ENCODE results near the gene DBI.
A peak's percentile ranks its signal among the peaks of the same experiment; 100 is the strongest.

DBI gene

GRCh38 chr2:119366649-119367471 lies at the start of gene DBI, which contains the start of gene C2orf76:
DBI (plus strand) TSS chr2:119366977; CDS start chr2:119367052, 75 bp downstream.
C2orf76 (minus strand) TSS chr2:119366834; CDS start chr2:119339959, 26,875 bp downstream.
- Histone ChIP-seq H3K36me3 (ENCODE audit: control insufficient read depth, insufficient read depth, low read length) (no peaks in the 10 kb centered on the region), H3K27ac (peak within 1 kb of the TSS; percentile 98), H3K27me3 (ENCODE audit: control insufficient read depth, insufficient read depth, low read length) (no peaks in the 10 kb centered on the region), H3K4me3 (ENCODE audit: low read depth, low read length) (peak within 1 kb of the TSS; percentile 94), H2AFZ (peak within 1 kb of the TSS; percentile 92), H3K9ac (peak within 1 kb of the TSS; percentile 67), H3K9me3 (ENCODE audit: control insufficient read depth, low read length) (no peaks in the 10 kb centered on the region), H3K4me1 (peaks cover 39% of the 10 kb centered on the region), H3K79me2 (peaks cover 20% of the 10 kb centered on the region), H3K4me2 (ENCODE audit: low read length) (peak within 1 kb of the TSS; percentile 93)
- peak; percentile 1 for TF ChIP-seq CTCF (IDR thresholded peaks at IDR 0.05)

GRCh38 chr2:119317554-119317953 lies 49.2 kb upstream of the DBI start:
- H3K79me2 ChIP-seq, result no peaks in the 10 kb centered on the region
- H3K9me3 ChIP-seq (ENCODE audit: control insufficient read depth, low read length), result no peaks in the 10 kb centered on the region
- H3K9ac ChIP-seq, result no peak overlapping the region
- no peak overlapping the region for H2AFZ ChIP-seq
- H3K27ac ChIP-seq, result peak overlapping the region; percentile 71
- H3K4me2 ChIP-seq (ENCODE audit: low read length), result peak overlapping the region; percentile 65
- H3K36me3 ChIP-seq (ENCODE audit: control insufficient read depth, insufficient read depth, low read length), result no peaks in the 10 kb centered on the region
- H3K27me3 ChIP-seq (ENCODE audit: control insufficient read depth, insufficient read depth, low read length), result no peaks in the 10 kb centered on the region
- no peak for TF ChIP-seq CTCF (IDR thresholded peaks at IDR 0.05)
- H3K4me1 ChIP-seq, result peaks cover 24% of the 10 kb centered on the region
- peak overlapping the region; percentile 17 for H3K4me3 ChIP-seq (ENCODE audit: low read depth, low read length)

- no peaks in the 10 kb centered on the region for H3K27me3 ChIP-seq (ENCODE audit: control insufficient read depth, insufficient read depth, low read length)
- peak overlapping the region; percentile 24 for H3K4me2 ChIP-seq (ENCODE audit: low read length)
- H3K27ac ChIP-seq, result peak overlapping the region; percentile 71
- peaks cover 29% of the 10 kb centered on the region for H3K4me1 ChIP-seq
- peak; percentile 22 for TF ChIP-seq CTCF (IDR thresholded peaks at IDR 0.05)
- no peaks in the 10 kb centered on the region for H3K36me3 ChIP-seq (ENCODE audit: control insufficient read depth, insufficient read depth, low read length)
- H2AFZ ChIP-seq, result peak overlapping the region; percentile 1
- no peaks in the 10 kb centered on the region for H3K9me3 ChIP-seq (ENCODE audit: control insufficient read depth, low read length)
- H3K4me3 ChIP-seq (ENCODE audit: low read depth, low read length), result peak overlapping the region; percentile 7
- no peak overlapping the region for H3K9ac ChIP-seq
- H3K79me2 ChIP-seq, result no peaks in the 10 kb centered on the region
Observed at GRCh38 chr2:119319593-119319992, 47.2 kb upstream of the DBI start.

- Histone ChIP-seq H3K4me2 (ENCODE audit: low read length) (no peak overlapping the region), H3K27me3 (ENCODE audit: control insufficient read depth, insufficient read depth, low read length) (no peaks in the 10 kb centered on the region), H3K4me1 (peaks cover 17% of the 10 kb centered on the region), H3K4me3 (ENCODE audit: low read depth, low read length) (no peak overlapping the region), H2AFZ (peak overlapping the region; percentile 63), H3K36me3 (ENCODE audit: control insufficient read depth, insufficient read depth, low read length) (no peaks in the 10 kb centered on the region), H3K27ac (peak overlapping the region; percentile 65), H3K79me2 (no peaks in the 10 kb centered on the region), H3K9me3 (ENCODE audit: control insufficient read depth, low read length) (no peaks in the 10 kb centered on the region), H3K9ac (no peak overlapping the region)
- TF ChIP-seq CTCF (IDR thresholded peaks at IDR 0.05), result no peak
Observed at GRCh38 chr2:119323459-119323858, 43.3 kb upstream of the DBI start.
